Smooth muscle cell (in vitro differentiated cells): ENCODE data around the gene LCA5L. TPM values are rescaled to one million over a fixed set of nuclear protein-coding genes. Genes with fewer than 3 reads are reported as not detected.

ENCODE experiments used
- DNase-seq: peaks from one replicate; lab custom pipeline; 2025; ENCODE audit not compliant: unreplicated experiment; lab: John Stamatoyannopoulos, UW
- H2AFZ ChIP-seq: fragments of 200-600 bp; sonication (generic); 2 replicates; pipeline ENCODE4 v1.6.0; 2016; ENCODE audit warnings: antibody characterized with exemption, low read depth, mild to moderate bottlenecking
- H3F3A ChIP-seq: fragments of 200-600 bp; sonication (generic); 2 replicates; pipeline ENCODE4 v1.6.0; 2017; ENCODE audit warnings: antibody characterized with exemption, low read depth
- H3K27ac ChIP-seq: fragments of 200-600 bp; sonication (generic); 2 replicates; pipeline ENCODE4 v1.5.1; 2016; ENCODE audit warnings: low read depth, mild to moderate bottlenecking
- H3K27me3 ChIP-seq: fragments of 200-600 bp; sonication (generic); 2 replicates; pipeline ENCODE4 v1.6.1; 2016; ENCODE audit warnings: low read depth, mild to moderate bottlenecking
- H3K36me3 ChIP-seq: fragments of 200-600 bp; sonication (generic); 2 replicates; pipeline ENCODE4 v1.5.1; 2016; ENCODE audit warnings: low read depth
- H3K4me1 ChIP-seq: fragments of 200-600 bp; sonication (generic); 2 replicates; pipeline ENCODE4 v1.5.1; 2016; ENCODE audit warnings: low read depth
- H3K4me2 ChIP-seq: fragments of 200-600 bp; sonication (generic); 2 replicates; pipeline ENCODE4 v1.6.0; 2016; ENCODE audit warnings: mild to moderate bottlenecking
- H3K4me3 ChIP-seq: fragments of 200-600 bp; sonication (generic); 2 replicates; pipeline ENCODE4 v1.5.1; 2016; ENCODE audit warnings: mild to moderate bottlenecking
- H3K79me2 ChIP-seq: fragments of 200-600 bp; sonication (generic); 2 replicates; pipeline ENCODE4 v1.6.0; 2016; ENCODE audit warnings: low read depth, mild to moderate bottlenecking
- H3K9ac ChIP-seq: fragments of 200-600 bp; sonication (generic); 2 replicates; pipeline ENCODE4 v1.6.0; 2016; ENCODE audit warnings: low read depth
- H3K9me3 ChIP-seq: fragments of 200-600 bp; sonication (generic); replicated peaks from 2 replicates; pipeline ENCODE4 v1.5.1; 2016; ENCODE audit warnings: low read depth
- H4K20me1 ChIP-seq: fragments of 200-600 bp; sonication (generic); 2 replicates; pipeline ENCODE4 v1.6.0; 2016; ENCODE audit warnings: low read depth
- WGBS: methylation state at CpG from one replicate; pipeline ENCODE4 v1.1.7; 2016; ENCODE audit warnings: low lambda C conversion rate; 5-methylcytosine and 5-hydroxymethylcytosine counted together
- polyA plus RNA-seq: library from polyadenylated mRNA; unstranded; fragments of >200 nt; fragmentation: Nextera tagmentation; extraction: Ambion mirVana; gene quantifications from 2 replicates; pipeline ENCODE4 v1.2.1, GENCODE V29; 2016
- total RNA-seq: library from RNA; depleted of rRNA; stranded (reverse); fragments of >200 nt; gene quantifications from 2 replicates; pipeline ENCODE4 v1.2.3, GENCODE V29; 2014
- TF ChIP-seq, protein P1 (sequence below): fragments of 200-600 bp; sonication (generic); IDR thresholded peaks from 2 replicates; pipeline ENCODE4 v1.5.1; 2017; ENCODE audit warnings: borderline replicate concordance, mild to moderate bottlenecking, antibody characterized with exemption; ENCODE audit not compliant: insufficient read depth, poor library complexity, severe bottlenecking

Gene LCA5L
- total and polyA plus RNA-seq, 2 experiments from 2014 or later = 2.2 to 2.4 TPM

DNA sequence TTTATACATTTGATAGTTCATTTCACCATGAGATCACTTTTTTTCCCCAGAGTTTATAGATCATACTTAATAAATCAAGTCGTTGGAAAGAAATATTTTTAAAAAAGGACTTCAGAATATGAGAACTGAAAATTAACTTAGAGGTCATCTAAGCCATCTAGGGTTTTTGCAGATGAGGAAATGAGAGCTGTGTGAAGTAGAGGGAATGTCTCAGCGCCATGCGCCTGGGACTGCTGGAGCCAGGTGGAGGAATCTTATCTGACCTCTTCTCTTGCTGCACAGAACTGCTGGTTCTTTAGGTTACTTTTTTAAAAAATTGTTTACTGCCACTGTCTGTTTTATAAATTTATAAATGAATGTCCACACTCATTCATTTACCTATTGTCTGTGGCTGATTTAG lies 17.7 kb upstream of the LCA5L start:
- H3K36me3 ChIP-seq = no peaks in the 10 kb centered on the region
- H3K4me2 ChIP-seq = no peak overlapping the region
- no peak overlapping the region for H3K4me3 ChIP-seq
- no peak for DNase-seq
- no peaks in the 10 kb centered on the region for H3K27me3 ChIP-seq
- H3K9me3 ChIP-seq = no peaks in the 10 kb centered on the region
- H3K79me2 ChIP-seq = no peaks in the 10 kb centered on the region
- H3K9ac ChIP-seq = no peak overlapping the region
- 90% methylated on average over 3 of the region's 3 CpGs for WGBS
- TF ChIP-seq, protein P1, sequence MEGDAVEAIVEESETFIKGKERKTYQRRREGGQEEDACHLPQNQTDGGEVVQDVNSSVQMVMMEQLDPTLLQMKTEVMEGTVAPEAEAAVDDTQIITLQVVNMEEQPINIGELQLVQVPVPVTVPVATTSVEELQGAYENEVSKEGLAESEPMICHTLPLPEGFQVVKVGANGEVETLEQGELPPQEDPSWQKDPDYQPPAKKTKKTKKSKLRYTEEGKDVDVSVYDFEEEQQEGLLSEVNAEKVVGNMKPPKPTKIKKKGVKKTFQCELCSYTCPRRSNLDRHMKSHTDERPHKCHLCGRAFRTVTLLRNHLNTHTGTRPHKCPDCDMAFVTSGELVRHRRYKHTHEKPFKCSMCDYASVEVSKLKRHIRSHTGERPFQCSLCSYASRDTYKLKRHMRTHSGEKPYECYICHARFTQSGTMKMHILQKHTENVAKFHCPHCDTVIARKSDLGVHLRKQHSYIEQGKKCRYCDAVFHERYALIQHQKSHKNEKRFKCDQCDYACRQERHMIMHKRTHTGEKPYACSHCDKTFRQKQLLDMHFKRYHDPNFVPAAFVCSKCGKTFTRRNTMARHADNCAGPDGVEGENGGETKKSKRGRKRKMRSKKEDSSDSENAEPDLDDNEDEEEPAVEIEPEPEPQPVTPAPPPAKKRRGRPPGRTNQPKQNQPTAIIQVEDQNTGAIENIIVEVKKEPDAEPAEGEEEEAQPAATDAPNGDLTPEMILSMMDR = no peak
- no peak overlapping the region for H3K27ac ChIP-seq
- no peak overlapping the region for H2AFZ ChIP-seq
- no peaks in the 10 kb centered on the region for H4K20me1 ChIP-seq
- no peaks in the 10 kb centered on the region for H3F3A ChIP-seq
- no peaks in the 10 kb centered on the region for H3K4me1 ChIP-seq

- H3K27me3 ChIP-seq = no peaks in the 10 kb centered on the region
- no peak overlapping the region for H3K9ac ChIP-seq
- no peak overlapping the region for H3K4me3 ChIP-seq
- H3K4me2 ChIP-seq = no peak overlapping the region
- TF ChIP-seq, protein P1 = no peak
- no peaks in the 10 kb centered on the region for H3K9me3 ChIP-seq
- H3F3A ChIP-seq = no peaks in the 10 kb centered on the region
- H2AFZ ChIP-seq = no peak overlapping the region
- H3K79me2 ChIP-seq = no peaks in the 10 kb centered on the region
- H3K4me1 ChIP-seq = no peaks in the 10 kb centered on the region
- WGBS = 98% methylated on average over 3 of the region's 3 CpGs
- no peaks in the 10 kb centered on the region for H4K20me1 ChIP-seq
- H3K36me3 ChIP-seq = no peaks in the 10 kb centered on the region
- DNase-seq = no peak
- no peak overlapping the region for H3K27ac ChIP-seq
Observed at GRCh38 chr21:39461419-39461818, 15.8 kb upstream of the LCA5L start.

GRCh38 chr21:39456665-39457064 lies 11.1 kb upstream of the LCA5L start:
- DNase-seq = no peak
- Histone ChIP-seq H2AFZ (no peak overlapping the region), H4K20me1 (no peaks in the 10 kb centered on the region), H3K79me2 (no peaks in the 10 kb centered on the region), H3K4me2 (no peak overlapping the region), H3K9ac (no peak overlapping the region), H3K36me3 (no peaks in the 10 kb centered on the region), H3K9me3 (no peaks in the 10 kb centered on the region), H3K4me1 (peaks cover 16% of the 10 kb centered on the region), H3K27ac (no peak overlapping the region), H3K27me3 (no peaks in the 10 kb centered on the region), H3K4me3 (no peak overlapping the region), H3F3A (no peaks in the 10 kb centered on the region)
- 86% methylated on average over 3 of the region's 3 CpGs for WGBS
- TF ChIP-seq, protein P1 = peak; percentile 26

DNA sequence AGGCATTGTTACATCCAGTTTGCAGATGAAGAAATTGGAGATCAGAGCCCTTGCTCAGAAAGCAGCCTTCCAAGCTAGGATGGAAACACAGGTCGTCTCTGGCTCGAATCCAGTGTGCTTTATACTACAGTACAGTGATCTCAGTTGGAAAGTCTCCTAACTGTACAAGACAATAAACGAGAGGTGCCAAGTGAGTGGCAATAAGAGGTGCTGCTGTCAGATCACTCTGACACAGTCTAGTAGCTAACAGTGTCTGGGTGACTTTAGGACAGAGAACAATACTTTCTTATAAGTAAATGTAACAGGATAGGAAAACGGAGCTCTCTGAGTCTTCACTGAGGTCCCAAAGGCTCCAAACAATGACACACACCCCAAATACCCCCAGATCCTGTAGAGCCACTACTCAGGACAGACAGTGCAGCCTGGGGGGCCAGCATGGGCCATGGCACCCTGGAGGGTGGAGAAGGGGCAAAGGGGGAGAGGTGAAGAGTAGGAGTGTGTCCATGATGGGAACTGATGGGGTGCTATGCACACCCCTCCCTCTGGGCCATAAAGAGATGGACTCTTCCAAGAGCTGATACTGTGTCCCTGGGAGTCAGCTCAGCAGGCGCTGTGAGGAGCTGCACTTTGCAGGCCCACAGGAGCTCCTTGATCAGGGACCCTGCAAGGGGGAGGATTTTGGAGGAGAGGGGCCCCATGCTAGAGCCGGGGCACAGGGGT lies 9.5 kb upstream of the LCA5L start:
- H3F3A ChIP-seq = no peaks in the 10 kb centered on the region
- no peaks in the 10 kb centered on the region for H3K27me3 ChIP-seq
- DNase-seq = no peak
- no peak overlapping the region for H2AFZ ChIP-seq
- H3K79me2 ChIP-seq = no peaks in the 10 kb centered on the region
- H3K4me1 ChIP-seq = peaks cover 20% of the 10 kb centered on the region
- H3K4me3 ChIP-seq = no peak overlapping the region
- H3K27ac ChIP-seq = no peak overlapping the region
- WGBS = 86% methylated on average over 6 of the region's 6 CpGs
- H3K9ac ChIP-seq = no peak overlapping the region
- no peaks in the 10 kb centered on the region for H4K20me1 ChIP-seq
- TF ChIP-seq, protein P1 = no peak
- no peaks in the 10 kb centered on the region for H3K9me3 ChIP-seq
- no peak overlapping the region for H3K4me2 ChIP-seq
- no peaks in the 10 kb centered on the region for H3K36me3 ChIP-seq
